ENCODE data around the gene SH3RF1.
"Not testable (repeated sequence)": the region's sequence is repeated elsewhere in the genome, so short reads cannot be mapped to it uniquely, and the experiment has no call there.

The SH3RF1 gene

GRCh38 chr4:169226565-169226964 lies 44.2 kb downstream of the SH3RF1 start:
- DNase-seq (ENCODE audit: low read depth in 2 of 2), result no peak

- no peak for DNase-seq (ENCODE audit: low read depth in 2 of 2)
Observed at GRCh38 chr4:169225812-169226211, 44.9 kb downstream of the SH3RF1 start.

- no peak for DNase-seq (ENCODE audit: low read depth in 2 of 2)
Observed at GRCh38 chr4:169225058-169225751, 45.6 kb downstream of the SH3RF1 start.

GRCh38 chr4:169222761-169223160 lies 48.0 kb downstream of the SH3RF1 start:
- no peak for DNase-seq (ENCODE audit: low read depth in 2 of 2)

- no peak for DNase-seq (ENCODE audit: low read depth in 2 of 2)
Observed at GRCh38 chr4:169221662-169222061, 49.1 kb downstream of the SH3RF1 start.

- DNase-seq (ENCODE audit: low read depth in 2 of 2), result no peak
Observed at GRCh38 chr4:169220854-169221411, 49.8 kb downstream of the SH3RF1 start.

GRCh38 chr4:169220447-169220846 lies 50.3 kb downstream of the SH3RF1 start:
- DNase-seq (ENCODE audit: low read depth in 2 of 2), result no peak

- DNase-seq (ENCODE audit: low read depth in 2 of 2), result no peak
Observed at GRCh38 chr4:169219440-169219839, 51.3 kb downstream of the SH3RF1 start.

GRCh38 chr4:169215656-169216055 lies 55.1 kb downstream of the SH3RF1 start:
- no peak for DNase-seq (ENCODE audit: low read depth in 2 of 2)

- no peak for DNase-seq (ENCODE audit: low read depth in 2 of 2)
Observed at GRCh38 chr4:169212981-169213380, 57.8 kb downstream of the SH3RF1 start.

- no peak for DNase-seq (ENCODE audit: low read depth in 2 of 2)
Observed at GRCh38 chr4:169210504-169211118, 60.1 kb downstream of the SH3RF1 start.

GRCh38 chr4:169209388-169209883 lies 61.3 kb downstream of the SH3RF1 start:
- DNase-seq (ENCODE audit: low read depth in 2 of 2), result no peak

- DNase-seq (ENCODE audit: low read depth in 2 of 2), result no peak
Observed at GRCh38 chr4:169208516-169208915, 62.2 kb downstream of the SH3RF1 start.

GRCh38 chr4:169208090-169208455 lies 62.7 kb downstream of the SH3RF1 start:
- DNase-seq (ENCODE audit: low read depth in 2 of 2), result no peak

GRCh38 chr4:169207436-169208089 lies 63.2 kb downstream of the SH3RF1 start:
- no peak for DNase-seq (ENCODE audit: low read depth in 2 of 2)

- DNase-seq (ENCODE audit: low read depth in 2 of 2), result no peak
Observed at GRCh38 chr4:169205744-169206080, 65.0 kb downstream of the SH3RF1 start.

- DNase-seq (ENCODE audit: low read depth in 2 of 2), result no peak
Observed at GRCh38 chr4:169205075-169205743, 65.5 kb downstream of the SH3RF1 start.

- DNase-seq (ENCODE audit: low read depth in 2 of 2), result no peak
Observed at GRCh38 chr4:169203891-169204290, 66.9 kb downstream of the SH3RF1 start.

GRCh38 chr4:169203278-169203677 lies 67.5 kb downstream of the SH3RF1 start:
- DNase-seq (ENCODE audit: low read depth in 2 of 2), result not testable (repeated sequence)

- no peak for DNase-seq (ENCODE audit: low read depth in 2 of 2)
Observed at GRCh38 chr4:169202878-169203277, 67.9 kb downstream of the SH3RF1 start.

- DNase-seq (ENCODE audit: low read depth in 2 of 2), result no peak
Observed at GRCh38 chr4:169202145-169202699, 68.5 kb downstream of the SH3RF1 start.
